H9 (cell line): Measurements from ENCODE around the gene DMRTB1. TPM values are rescaled to one million over a fixed set of nuclear protein-coding genes. Genes with fewer than 3 reads are reported as not detected.

ENCODE experiments used
- DNase-seq: peaks from one replicate; pipeline ENCODE4 v3.0.0-alpha.2; 2017
- H2AFZ ChIP-seq: one replicate; pipeline ENCODE4 v1.6.1; 2013; ENCODE audit warnings: mild to moderate bottlenecking, low read length, control low read depth, moderate library complexity
- H2AK5ac ChIP-seq: 2 replicates; pipeline ENCODE4 v1.6.1; 2013; ENCODE audit warnings: low read length, control low read depth, mixed read lengths; ENCODE audit not compliant: insufficient read length
- H2BK120ac ChIP-seq: one replicate; pipeline ENCODE4 v1.6.1; 2013; ENCODE audit warnings: low read depth, mild to moderate bottlenecking, low read length, control low read depth, inconsistent platforms; ENCODE audit not compliant: poor library complexity, severe bottlenecking
- H2BK12ac ChIP-seq: 2 replicates; pipeline ENCODE4 v1.6.1; 2013; ENCODE audit warnings: low read length, control low read depth, mixed read lengths, low read depth; ENCODE audit not compliant: insufficient read length
- H2BK15ac ChIP-seq: 2 replicates; pipeline ENCODE4 v1.6.1; 2013; ENCODE audit warnings: low read depth, low read length, control low read depth
- H2BK20ac ChIP-seq: one replicate; pipeline ENCODE4 v1.6.1; 2013; ENCODE audit warnings: low read depth, mild to moderate bottlenecking, low read length, control low read depth, inconsistent platforms; ENCODE audit not compliant: poor library complexity, severe bottlenecking
- H2BK5ac ChIP-seq: 2 replicates; pipeline ENCODE4 v1.6.1; 2013; ENCODE audit warnings: low read length, control low read depth, mixed read lengths; ENCODE audit not compliant: insufficient read length
- H3K14ac ChIP-seq: 2 replicates; pipeline ENCODE4 v1.6.1; 2013; ENCODE audit warnings: low read length, control low read depth; ENCODE audit not compliant: insufficient read depth
- H3K18ac ChIP-seq: 2 replicates; pipeline ENCODE4 v1.6.1; 2013; ENCODE audit warnings: low read depth, mild to moderate bottlenecking, mixed read lengths, low read length, control low read depth; ENCODE audit not compliant: insufficient read length
- H3K23ac ChIP-seq: 2 replicates; pipeline ENCODE4 v1.6.1; 2013; ENCODE audit warnings: low read length, control low read depth, mixed read lengths, low read depth; ENCODE audit not compliant: insufficient read length
- H3K23me2 ChIP-seq: 2 replicates; pipeline ENCODE4 v1.6.1; 2013; ENCODE audit warnings: low read depth, mild to moderate bottlenecking, mixed read lengths, low read length, control low read depth; ENCODE audit not compliant: insufficient read length, poor library complexity, severe bottlenecking
- H3K27ac ChIP-seq: 2 replicates; pipeline ENCODE4 v1.5.1; 2013; ENCODE audit warnings: low read length, control low read depth, mixed read lengths, low read depth; ENCODE audit not compliant: insufficient read length
- H3K27me3 ChIP-seq: 2 replicates; pipeline ENCODE4 v1.6.1; 2013; ENCODE audit warnings: low read length, control low read depth, inconsistent platforms; ENCODE audit not compliant: insufficient read depth
- H3K4ac ChIP-seq: 2 replicates; pipeline ENCODE4 v1.6.1; 2013; ENCODE audit warnings: low read depth, mild to moderate bottlenecking, control low read depth, inconsistent platforms, low read length, moderate library complexity
- H3K4me1 ChIP-seq: 2 replicates; pipeline ENCODE4 v1.6.1; 2013; ENCODE audit warnings: low read length, control low read depth, inconsistent platforms; ENCODE audit not compliant: insufficient read depth
- H3K4me2 ChIP-seq: 2 replicates; pipeline ENCODE4 v1.6.1; 2013; ENCODE audit warnings: low read length, control low read depth, mixed read lengths; ENCODE audit not compliant: insufficient read length, insufficient read depth
- H3K56ac ChIP-seq: 2 replicates; pipeline ENCODE4 v1.6.1; 2013; ENCODE audit warnings: low read depth, mild to moderate bottlenecking, mixed read lengths, low read length, control low read depth; ENCODE audit not compliant: insufficient read length
- H3K79me1 ChIP-seq: 2 replicates; pipeline ENCODE4 v1.6.1; 2013; ENCODE audit warnings: low read depth, mild to moderate bottlenecking, moderate library complexity, low read length, control low read depth, inconsistent platforms; ENCODE audit not compliant: insufficient read depth, poor library complexity, severe bottlenecking
- H3K79me2 ChIP-seq: 2 replicates; pipeline ENCODE4 v1.6.1; 2013; ENCODE audit warnings: low read length, control low read depth, inconsistent platforms; ENCODE audit not compliant: insufficient read depth
- H3K9ac ChIP-seq: 2 replicates; pipeline ENCODE4 v1.6.1; 2013; ENCODE audit warnings: low read length, control low read depth, mixed read lengths; ENCODE audit not compliant: insufficient read length; ENCODE audit errors: extremely low read depth
- H3K9me3 ChIP-seq: one replicate; pipeline ENCODE4 v1.6.1; 2013; ENCODE audit warnings: low read depth, low read length, inconsistent platforms; ENCODE audit not compliant: control insufficient read depth
- H3T11ph ChIP-seq: one replicate; pipeline ENCODE4 v1.6.1; 2013; ENCODE audit warnings: mild to moderate bottlenecking, low read length, control low read depth, inconsistent platforms
- H4K20me1 ChIP-seq: one replicate; pipeline ENCODE4 v1.6.1; 2013; ENCODE audit not compliant: control insufficient read depth, insufficient read length, insufficient read depth
- H4K5ac ChIP-seq: 2 replicates; pipeline ENCODE4 v1.6.1; 2013; ENCODE audit warnings: low read depth, mild to moderate bottlenecking, mixed read lengths, low read length, control low read depth; ENCODE audit not compliant: insufficient read length
- H4K8ac ChIP-seq: replicated peaks from 2 replicates; pipeline ENCODE4 v1.6.1; 2013; ENCODE audit warnings: low read length, control low read depth, mixed read lengths, low read depth; ENCODE audit not compliant: insufficient read length
- H4K91ac ChIP-seq: 2 replicates; pipeline ENCODE4 v1.6.1; 2013; ENCODE audit warnings: low read depth, mild to moderate bottlenecking, moderate library complexity, mixed read lengths, low read length, control low read depth; ENCODE audit not compliant: insufficient read length
- H3K27ac Mint-ChIP-seq, 3 experiments: 2 replicates in 2 of 3; 3 replicates in 1 of 3; pipeline ENCODE4 v1.8.0; 2020 to 2021; ENCODE audit warnings: mixed read lengths in 3 of 3, mild to moderate bottlenecking in 1 of 3, moderate library complexity in 1 of 3
- H3K27me3 Mint-ChIP-seq: 2 replicates; pipeline ENCODE4 v1.8.0; 2021; ENCODE audit warnings: low read depth, mild to moderate bottlenecking, moderate library complexity, mixed read lengths
- H3K36me3 Mint-ChIP-seq, 3 experiments: 2 replicates in 2 of 3; 3 replicates in 1 of 3; pipeline ENCODE4 v1.8.0; 2020 to 2021; ENCODE audit warnings: low read depth in 3 of 3, mixed read lengths in 3 of 3; ENCODE audit not compliant: insufficient read depth in 1 of 3
- H3K4me1 Mint-ChIP-seq, 2 experiments: 2 replicates each; pipeline ENCODE4 v1.8.0; 2020; ENCODE audit warnings: mixed read lengths in 2 of 2
- H3K4me3 Mint-ChIP-seq, 2 experiments: 2 replicates in 1 of 2; 3 replicates in 1 of 2; pipeline ENCODE4 v1.8.0; 2020 to 2021; ENCODE audit warnings: mild to moderate bottlenecking in 2 of 2, mixed read lengths in 2 of 2, moderate library complexity in 1 of 2
- H3K9me3 Mint-ChIP-seq, 2 experiments: 2 replicates in 1 of 2; 3 replicates in 1 of 2; pipeline ENCODE4 v1.8.0; 2020; ENCODE audit warnings: mild to moderate bottlenecking in 2 of 2, mixed read lengths in 2 of 2, moderate library complexity in 1 of 2
- WGBS: extraction: QIAGEN DNeasy Blood & Tissue Kit; methylation state at CpG from one replicate; pipeline ENCODE4 v1.1.7; 2013; ENCODE audit warnings: missing lambda C conversion rate, low lambda C conversion rate, mixed read lengths; ENCODE audit not compliant: insufficient read length; ENCODE audit errors: extremely low coverage; 5-methylcytosine and 5-hydroxymethylcytosine counted together
- total RNA-seq: library from RNA; stranded (reverse); gene quantifications from 2 replicates; pipeline ENCODE4 v1.2.1, GENCODE V29; 2021
- TF ChIP-seq, protein P1 (sequence below): fragments of 200-600 bp; sonication (generic); conservative IDR thresholded peaks from 3 replicates; pipeline ENCODE4 v1.8.0; 2021; ENCODE audit warnings: antibody characterized with exemption, mild to moderate bottlenecking

Gene DMRTB1
- total RNA-seq, 1 experiment from 2014 or later, result not detected

DNA sequence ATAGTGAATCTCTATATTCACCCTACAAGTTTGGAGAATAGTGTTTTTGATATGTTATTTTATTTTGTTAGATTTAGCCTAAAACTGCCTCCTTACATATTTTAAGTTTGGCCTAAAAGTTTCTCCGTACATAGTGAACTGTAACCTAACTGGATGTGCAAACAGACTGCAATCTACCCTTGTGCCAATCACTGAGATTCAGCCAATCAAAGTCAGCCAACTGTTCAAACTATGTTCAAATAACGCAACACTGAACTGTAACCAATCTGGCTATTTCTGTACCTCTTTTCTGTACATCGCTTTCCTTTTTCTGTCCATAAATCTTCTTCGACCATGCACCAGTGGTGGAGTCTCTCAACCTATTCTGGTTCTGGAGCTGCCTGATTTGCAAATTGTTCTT is 11.8 kb upstream of the DMRTB1 start:
- Mint-ChIP-seq H3K27me3 (no peaks in the 10 kb centered on the region), H3K36me3 (peaks cover 0 to 14% (median 4%) of the 10 kb centered on the region in 3 experiments; a peak in 5 of 7 replicates), H3K27ac (peak overlapping the region in 1 of 3 experiments; percentile 37; a peak in 3 of 7 replicates), H3K4me1 (peaks cover 41% of the 10 kb centered on the region in 2 experiments), H3K4me3 (no peak overlapping the region), H3K9me3 (peaks cover 7 to 10% of the 10 kb centered on the region in 2 experiments; a peak in 2 of 5 replicates)
- Histone ChIP-seq H4K20me1 (no peaks in the 10 kb centered on the region), H3K23ac (no peak overlapping the region), H3K18ac (no peak overlapping the region), H2BK5ac (no peak overlapping the region), H3K27ac (no peak overlapping the region), H2AFZ (no peak overlapping the region), H3K27me3 (no peaks in the 10 kb centered on the region), H2BK120ac (no peak overlapping the region), H3K79me2 (no peaks in the 10 kb centered on the region), H3T11ph (no peak overlapping the region), H2BK15ac (no peak overlapping the region), H3K4ac (no peak overlapping the region), H3K79me1 (no peaks in the 10 kb centered on the region), H3K9ac (no peak overlapping the region), H2BK20ac (no peak overlapping the region), H4K5ac (no peak overlapping the region), H3K56ac (no peak overlapping the region), H4K8ac (no peak overlapping the region), H3K14ac (no peak overlapping the region), H3K23me2 (no peaks in the 10 kb centered on the region), H2AK5ac (no peak overlapping the region), H4K91ac (no peak overlapping the region), H3K9me3 (no peaks in the 10 kb centered on the region), H2BK12ac (no peak overlapping the region), H3K4me1 (peaks cover 13% of the 10 kb centered on the region), H3K4me2 (no peak overlapping the region)
- WGBS, result no CpG with 5 or more reads among the region's 4 CpGs
- no peak for DNase-seq
- TF ChIP-seq, protein P1, sequence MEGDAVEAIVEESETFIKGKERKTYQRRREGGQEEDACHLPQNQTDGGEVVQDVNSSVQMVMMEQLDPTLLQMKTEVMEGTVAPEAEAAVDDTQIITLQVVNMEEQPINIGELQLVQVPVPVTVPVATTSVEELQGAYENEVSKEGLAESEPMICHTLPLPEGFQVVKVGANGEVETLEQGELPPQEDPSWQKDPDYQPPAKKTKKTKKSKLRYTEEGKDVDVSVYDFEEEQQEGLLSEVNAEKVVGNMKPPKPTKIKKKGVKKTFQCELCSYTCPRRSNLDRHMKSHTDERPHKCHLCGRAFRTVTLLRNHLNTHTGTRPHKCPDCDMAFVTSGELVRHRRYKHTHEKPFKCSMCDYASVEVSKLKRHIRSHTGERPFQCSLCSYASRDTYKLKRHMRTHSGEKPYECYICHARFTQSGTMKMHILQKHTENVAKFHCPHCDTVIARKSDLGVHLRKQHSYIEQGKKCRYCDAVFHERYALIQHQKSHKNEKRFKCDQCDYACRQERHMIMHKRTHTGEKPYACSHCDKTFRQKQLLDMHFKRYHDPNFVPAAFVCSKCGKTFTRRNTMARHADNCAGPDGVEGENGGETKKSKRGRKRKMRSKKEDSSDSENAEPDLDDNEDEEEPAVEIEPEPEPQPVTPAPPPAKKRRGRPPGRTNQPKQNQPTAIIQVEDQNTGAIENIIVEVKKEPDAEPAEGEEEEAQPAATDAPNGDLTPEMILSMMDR, result no peak
